ENCODE measurements around the gene CHRNG. TPM values are rescaled to one million over a fixed set of nuclear protein-coding genes. Genes with fewer than 3 reads are reported as not detected.

Gene CHRNG
- total RNA-seq, 1 experiment from 2014 or later, result not detected

DNA sequence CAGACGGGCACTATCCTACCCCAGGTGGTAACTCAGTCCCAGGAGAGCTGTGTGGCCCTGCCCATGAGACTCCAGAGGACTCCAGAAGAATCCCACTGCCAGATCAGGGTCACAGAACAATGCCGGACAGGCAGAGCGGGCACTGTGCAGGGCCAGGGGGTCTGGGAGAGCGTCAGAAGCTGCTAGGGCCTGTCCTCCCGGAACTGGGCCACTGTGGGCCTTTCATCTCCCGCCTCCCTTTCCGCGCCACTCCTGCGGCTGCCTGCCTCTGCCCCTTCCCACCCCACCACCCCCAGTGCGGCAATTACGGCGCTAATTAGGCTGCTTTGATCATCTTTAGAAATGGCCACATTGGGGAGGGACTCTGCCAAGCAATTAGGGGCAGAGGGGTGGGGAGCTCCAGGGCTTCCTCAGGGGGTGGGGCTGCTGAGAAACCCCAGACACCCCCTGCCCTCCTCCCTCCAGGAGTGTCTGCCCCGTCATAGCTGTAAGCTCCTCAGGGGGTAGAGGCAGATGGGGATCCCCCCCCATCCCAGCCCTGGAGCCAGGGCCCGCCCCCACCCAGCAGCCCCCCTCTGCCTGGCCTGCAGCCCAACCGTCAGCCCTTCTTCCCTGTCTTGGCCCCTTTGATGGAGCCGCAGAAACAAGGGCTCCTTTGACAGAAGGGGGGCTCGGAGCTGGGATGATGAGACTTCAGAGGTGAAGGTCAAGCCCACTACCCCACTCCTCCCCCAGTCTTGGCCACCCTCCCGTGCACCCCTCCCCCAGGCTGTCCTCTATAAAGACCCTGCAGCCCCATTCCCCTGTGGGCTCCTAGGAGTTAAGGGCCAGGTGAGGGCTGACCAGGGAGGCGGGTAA is 19.7 kb upstream of the CHRNG start, which contains the start of gene PRSS56:
Gene PRSS56, plus strand, starts transcription at position 808 of the 858 bp plus-strand sequence. CDS start 211 bp downstream, outside the sequence.
- Mint-ChIP-seq H3K36me3 (ENCODE audit: insufficient read depth, unreplicated experiment) (no peaks in the 10 kb centered on the region), H3K4me1 (ENCODE audit: low read depth, unreplicated experiment) (peaks cover 20% of the 10 kb centered on the region), H3K27ac (ENCODE audit: unreplicated experiment) (no peak within 1 kb of the TSS), H3K9me3 (ENCODE audit: unreplicated experiment) (no peaks in the 10 kb centered on the region), H3K27me3 (ENCODE audit: insufficient read depth, unreplicated experiment) (no peaks in the 10 kb centered on the region), H3K4me3 (ENCODE audit: unreplicated experiment) (no peak within 1 kb of the TSS)
- H3K36me3 ChIP-seq (ENCODE audit: control insufficient read depth, insufficient read depth, low read length), result no peaks in the 10 kb centered on the region
- intact Hi-C loops (cut with micrococcal nuclease; ENCODE audit: unreplicated experiment), result loop anchor here (5.0 kb wide), 1 partner anchor 78 kb away; no protein-coding TSS in a partner anchor
- H3K27me3 ChIP-seq (replicated peaks; ENCODE audit: control insufficient read depth, insufficient read depth, low read length), result no peaks in the 10 kb centered on the region
- TF ChIP-seq CTCF (IDR thresholded peaks at IDR 0.05; ENCODE audit: insufficient read depth in 1 of 2, low read depth in 1 of 2, low read length in 1 of 2, severe bottlenecking in 1 of 2, unreplicated experiment in 1 of 2), result no peak
- no TSS peak for BruUV-seq (replicated peaks)
- POLR2A ChIA-PET, result no interaction called here
- no peaks in the 10 kb centered on the region for H3K9me3 ChIP-seq
- CTCF ChIA-PET, result no interaction called here
- peaks cover 14% of the 10 kb centered on the region for H3K4me1 ChIP-seq
- no peak for DNase-seq
- no peak within 1 kb of the TSS for H3K4me3 ChIP-seq (ENCODE audit: low read depth, low read length)

- ChIA-PET POLR2A (no interaction called here), CTCF (no interaction called here)
- no peak overlapping the region for H3K4me3 Mint-ChIP-seq (ENCODE audit: unreplicated experiment)
- BruUV-seq (replicated peaks), result no TSS peak
- Histone ChIP-seq H3K27me3 (replicated peaks; ENCODE audit: control insufficient read depth, insufficient read depth, low read length) (no peaks in the 10 kb centered on the region), H3K9me3 (no peaks in the 10 kb centered on the region), H3K36me3 (ENCODE audit: control insufficient read depth, insufficient read depth, low read length) (no peaks in the 10 kb centered on the region), H3K4me3 (ENCODE audit: low read depth, low read length) (no peak overlapping the region), H3K4me1 (peaks cover 14% of the 10 kb centered on the region)
- H3K9me3 Mint-ChIP-seq (ENCODE audit: unreplicated experiment), result no peaks in the 10 kb centered on the region
- no peak for TF ChIP-seq CTCF (IDR thresholded peaks at IDR 0.05; ENCODE audit: insufficient read depth in 1 of 2, low read depth in 1 of 2, low read length in 1 of 2, severe bottlenecking in 1 of 2, unreplicated experiment in 1 of 2)
- intact Hi-C loops (cut with micrococcal nuclease; ENCODE audit: unreplicated experiment), result loop anchor here (5.0 kb wide), 1 partner anchor 78 kb away; no protein-coding TSS in a partner anchor
- no peak for DNase-seq
- H3K36me3 Mint-ChIP-seq (ENCODE audit: insufficient read depth, unreplicated experiment), result no peaks in the 10 kb centered on the region
- no peak overlapping the region for H3K27ac Mint-ChIP-seq (ENCODE audit: unreplicated experiment)
- H3K4me1 Mint-ChIP-seq (ENCODE audit: low read depth, unreplicated experiment), result peaks cover 19% of the 10 kb centered on the region
- H3K27me3 Mint-ChIP-seq (ENCODE audit: insufficient read depth, unreplicated experiment), result no peaks in the 10 kb centered on the region
These were observed 19.0 kb upstream of the CHRNG start for GRCh38 chr2:232520489-232520888.

GRCh38 chr2:232521098-232521497 is 18.4 kb upstream of the CHRNG start:
- H3K9me3 ChIP-seq, result no peaks in the 10 kb centered on the region
- H3K4me3 ChIP-seq (ENCODE audit: low read depth, low read length), result no peak overlapping the region
- Mint-ChIP-seq H3K27ac (ENCODE audit: unreplicated experiment) (no peak overlapping the region), H3K36me3 (ENCODE audit: insufficient read depth, unreplicated experiment) (no peaks in the 10 kb centered on the region), H3K27me3 (ENCODE audit: insufficient read depth, unreplicated experiment) (no peaks in the 10 kb centered on the region), H3K4me3 (ENCODE audit: unreplicated experiment) (no peak overlapping the region), H3K9me3 (ENCODE audit: unreplicated experiment) (no peaks in the 10 kb centered on the region), H3K4me1 (ENCODE audit: low read depth, unreplicated experiment) (peaks cover 13% of the 10 kb centered on the region)
- DNase-seq, result no peak
- no TSS peak for BruUV-seq (replicated peaks)
- no peak for TF ChIP-seq CTCF (IDR thresholded peaks at IDR 0.05; ENCODE audit: insufficient read depth in 1 of 2, low read depth in 1 of 2, low read length in 1 of 2, severe bottlenecking in 1 of 2, unreplicated experiment in 1 of 2)
- ChIA-PET POLR2A (no interaction called here), CTCF (no interaction called here)
- H3K4me1 ChIP-seq, result peaks cover 8% of the 10 kb centered on the region
- intact Hi-C loops (cut with micrococcal nuclease; ENCODE audit: unreplicated experiment), result loop anchor here (5.0 kb wide), 1 partner anchor 79 kb away; no protein-coding TSS in a partner anchor
- H3K36me3 ChIP-seq (ENCODE audit: control insufficient read depth, insufficient read depth, low read length), result no peaks in the 10 kb centered on the region
- no peaks in the 10 kb centered on the region for H3K27me3 ChIP-seq (replicated peaks; ENCODE audit: control insufficient read depth, insufficient read depth, low read length)
